ENCODE results near the gene IQGAP2. TPM values are rescaled to one million over a fixed set of nuclear protein-coding genes. Genes with fewer than 3 reads are reported as not detected.

The IQGAP2 gene
- total and polyA plus RNA-seq, 2 donors from 2014 or later, result 23.2 to 35.8 TPM

DNA sequence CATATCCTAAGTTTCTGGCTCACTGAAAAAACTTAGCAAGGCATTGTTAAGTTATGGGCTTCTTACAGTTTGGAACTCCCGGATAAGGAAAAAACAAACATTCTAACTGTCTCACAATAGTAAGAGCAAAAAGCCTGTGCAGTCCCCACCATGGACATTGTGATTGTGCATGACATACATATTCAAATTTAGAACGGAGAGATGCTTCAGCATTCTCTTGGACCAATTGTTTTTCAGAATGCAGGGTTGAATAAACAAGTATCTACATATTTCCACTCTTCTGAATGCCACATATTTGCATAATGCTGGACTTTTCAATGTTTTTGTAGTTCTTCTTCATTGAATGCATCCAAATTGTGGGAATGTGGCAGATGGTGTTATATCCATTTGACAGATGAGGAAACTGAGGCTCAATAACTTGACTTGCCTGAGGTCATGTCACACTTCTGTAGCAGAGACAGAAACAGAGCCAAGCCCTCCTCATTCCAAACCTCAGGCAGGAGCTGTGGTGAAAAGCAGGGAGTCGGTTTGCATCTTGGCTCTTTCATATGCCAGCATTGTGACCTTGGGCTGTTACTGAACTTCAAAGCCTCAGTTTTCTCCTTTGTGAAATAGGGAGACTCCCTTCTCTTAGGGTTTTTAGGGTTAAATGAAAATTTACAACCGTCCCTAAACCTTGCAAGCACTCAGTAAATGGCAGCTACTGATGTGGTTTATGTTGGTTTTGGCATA, 95.1 kb downstream of the IQGAP2 start:
- no peak overlapping the region for H3K9ac ChIP-seq (ENCODE audit: low read length in 3 of 3)
- H3K4me3 ChIP-seq (ENCODE audit: low read length in 3 of 3), result no peak overlapping the region
- FAIRE-seq (no peak), DNase-seq (no peak)
- no peak overlapping the region for H3K27ac ChIP-seq (ENCODE audit: low read depth in 2 of 2, low read length in 2 of 2)
- H3K36me3 ChIP-seq (ENCODE audit: control insufficient read depth in 2 of 3, insufficient read depth in 3 of 3, low read length in 3 of 3), result no peaks in the 10 kb centered on the region
- no peaks in the 10 kb centered on the region for H3K27me3 ChIP-seq (ENCODE audit: control insufficient read depth, insufficient read depth, low read length)
- intact Hi-C loops (cut with DNase I), result no loop called here
- no peaks in the 10 kb centered on the region for H3K9me3 ChIP-seq (ENCODE audit: control insufficient read depth in 2 of 3, insufficient read depth in 1 of 3, low read length in 3 of 3)
- H3K4me1 ChIP-seq (ENCODE audit: control insufficient read depth in 2 of 3, insufficient read depth in 2 of 3, low read depth in 1 of 3, low read length in 3 of 3), result peaks cover 0 to 7% (median 3%) of the 10 kb centered on the region in 3 donors
- TF ChIP-seq CTCF (IDR thresholded peaks at IDR 0.05; ENCODE audit: borderline replicate concordance, extremely low read depth, insufficient read depth), result no peak

- Histone ChIP-seq H3K36me3 (ENCODE audit: control insufficient read depth in 2 of 3, insufficient read depth in 3 of 3, low read length in 3 of 3) (no peaks in the 10 kb centered on the region), H3K4me1 (ENCODE audit: control insufficient read depth in 2 of 3, insufficient read depth in 2 of 3, low read depth in 1 of 3, low read length in 3 of 3) (peaks cover 0 to 3% (median 0%) of the 10 kb centered on the region in 3 donors), H3K27ac (ENCODE audit: low read depth in 2 of 2, low read length in 2 of 2) (no peak overlapping the region), H3K9ac (ENCODE audit: low read length in 3 of 3) (no peak overlapping the region), H3K9me3 (ENCODE audit: control insufficient read depth in 2 of 3, insufficient read depth in 1 of 3, low read length in 3 of 3) (no peaks in the 10 kb centered on the region), H3K27me3 (ENCODE audit: control insufficient read depth, insufficient read depth, low read length) (no peaks in the 10 kb centered on the region), H3K4me3 (ENCODE audit: low read length in 3 of 3) (no peak overlapping the region)
- no peak for DNase-seq
- intact Hi-C loops (cut with DNase I), result no loop called here
- FAIRE-seq, result no peak
- TF ChIP-seq CTCF (IDR thresholded peaks at IDR 0.05; ENCODE audit: borderline replicate concordance, extremely low read depth, insufficient read depth), result no peak
These were observed 96.5 kb downstream of the IQGAP2 start for GRCh38 chr5:76499507-76500161.

DNA sequence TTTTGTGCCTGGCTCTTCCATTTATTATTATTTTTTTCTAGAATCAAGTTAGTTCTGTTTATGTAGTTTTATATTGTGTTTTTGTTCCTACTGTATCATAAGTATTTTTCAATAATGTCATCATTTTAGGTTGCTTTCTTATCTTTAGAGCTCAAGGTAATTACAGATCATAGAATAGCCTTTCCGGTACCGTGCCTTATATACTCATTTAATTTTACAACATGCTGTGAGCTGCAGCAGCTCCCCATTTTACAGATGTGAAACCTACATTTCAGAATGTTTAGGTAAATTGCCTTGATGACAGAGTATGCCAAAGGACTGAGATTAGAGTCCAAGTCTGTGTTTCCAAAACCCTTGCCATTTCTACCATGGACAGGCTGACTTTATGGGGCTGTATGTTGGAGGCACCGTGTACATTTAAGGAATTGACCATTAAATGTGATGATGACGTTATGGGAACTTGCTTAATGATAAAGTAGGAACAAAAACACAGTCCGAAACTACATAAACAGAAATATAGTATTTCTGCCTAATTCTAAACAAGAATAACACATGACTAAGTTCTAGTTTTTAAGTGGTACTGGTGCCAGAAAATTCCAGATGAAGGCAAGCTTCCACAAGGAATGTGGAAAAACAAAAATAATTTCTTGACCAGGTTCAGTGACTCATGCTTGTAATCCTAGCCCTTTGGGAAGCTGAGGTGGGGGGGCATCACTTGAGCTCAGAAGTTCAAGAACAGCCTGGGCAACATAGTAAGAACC, 97.7 kb downstream of the IQGAP2 start:
- no peak for FAIRE-seq
- H3K36me3 ChIP-seq (ENCODE audit: control insufficient read depth in 2 of 3, insufficient read depth in 3 of 3, low read length in 3 of 3), result no peaks in the 10 kb centered on the region
- no peaks in the 10 kb centered on the region for H3K9me3 ChIP-seq (ENCODE audit: control insufficient read depth in 2 of 3, insufficient read depth in 1 of 3, low read length in 3 of 3)
- no peak for DNase-seq
- intact Hi-C loops (cut with DNase I), result no loop called here
- no peak for TF ChIP-seq CTCF (IDR thresholded peaks at IDR 0.05; ENCODE audit: borderline replicate concordance, extremely low read depth, insufficient read depth)
- H3K9ac ChIP-seq (ENCODE audit: low read length in 3 of 3), result no peak overlapping the region
- H3K4me1 ChIP-seq (ENCODE audit: control insufficient read depth in 2 of 3, insufficient read depth in 2 of 3, low read depth in 1 of 3, low read length in 3 of 3), result no peaks in the 10 kb centered on the region
- no peak overlapping the region for H3K4me3 ChIP-seq (ENCODE audit: low read length in 3 of 3)
- no peaks in the 10 kb centered on the region for H3K27me3 ChIP-seq (ENCODE audit: control insufficient read depth, insufficient read depth, low read length)
- H3K27ac ChIP-seq (ENCODE audit: low read depth in 2 of 2, low read length in 2 of 2), result no peak overlapping the region

Measured in kidney (tissue), 14 donors.